Measurements from ENCODE around the gene EVL.

- TF ChIP-seq POLR2AphosphoS5 (IDR thresholded peaks at IDR 0.05; ENCODE audit: low read depth, low read length) (no peak), POLR2A (IDR thresholded peaks at IDR 0.05; ENCODE audit: low read depth, low read length) (no peak)
Observed at GRCh38 chr14:100058777-100059437, 6.3 kb upstream of the EVL start.

Measured in GM12891 (cell line).